ENCODE measurements around the gene ST7L. TPM values are rescaled to one million over a fixed set of nuclear protein-coding genes. Genes with fewer than 3 reads are reported as not detected.

Gene ST7L
- total RNA-seq, 3 donors from 2014 or later (not counting 1 experiment from before 2014, with no cell fraction given), result 23.5 to 32.3 (median 30.1) TPM

- no peak for TF ChIP-seq CTCF (IDR thresholded peaks at IDR 0.05)
- no peak overlapping the region for H3K27ac Mint-ChIP-seq
- no peak for DNase-seq
- Histone ChIP-seq H3K4me1 (ENCODE audit: control insufficient read depth, insufficient read depth, low read length) (no peaks in the 10 kb centered on the region), H3K27ac (ENCODE audit: low read length) (no peak overlapping the region), H3K9me3 (ENCODE audit: control insufficient read depth, insufficient read depth, low read length) (no peaks in the 10 kb centered on the region), H3K4me3 (ENCODE audit: low read length) (no peak overlapping the region), H3K36me3 (ENCODE audit: control insufficient read depth, insufficient read depth, low read length) (peaks cover 4% of the 10 kb centered on the region), H3K27me3 (ENCODE audit: control insufficient read depth, insufficient read depth, low read length) (no peaks in the 10 kb centered on the region)
- no peaks in the 10 kb centered on the region for H3K36me3 Mint-ChIP-seq
- H3K27me3 Mint-ChIP-seq (ENCODE audit: low read depth in 2 of 2), result no peaks in the 10 kb centered on the region
- 94% methylated on average over 8 of the region's 8 CpGs for WGBS (ENCODE audit: insufficient coverage)
- no peak overlapping the region for H3K4me3 Mint-ChIP-seq
- no peak for ATAC-seq
- intact Hi-C loops (cut with micrococcal nuclease), result no loop called here
- H3K4me1 Mint-ChIP-seq, result no peaks in the 10 kb centered on the region
- H3K9me3 Mint-ChIP-seq, result no peaks in the 10 kb centered on the region
These were observed 94.7 kb downstream of the ST7L start for GRCh38 chr1:112524251-112524650.

GRCh38 chr1:112522621-112523020 is 96.3 kb downstream of the ST7L start:
- ATAC-seq, result no peak
- no peaks in the 10 kb centered on the region for H3K36me3 Mint-ChIP-seq
- H3K27me3 ChIP-seq (ENCODE audit: control insufficient read depth, insufficient read depth, low read length), result no peaks in the 10 kb centered on the region

GRCh38 chr1:112520166-112520565 is 98.8 kb downstream of the ST7L start:
- no peak for TF ChIP-seq CTCF (IDR thresholded peaks at IDR 0.05)
- Mint-ChIP-seq H3K4me3 (no peak overlapping the region), H3K9me3 (no peaks in the 10 kb centered on the region), H3K27ac (no peak overlapping the region), H3K36me3 (no peaks in the 10 kb centered on the region), H3K4me1 (no peaks in the 10 kb centered on the region), H3K27me3 (ENCODE audit: low read depth in 2 of 2) (peaks cover 0 to 7% of the 10 kb centered on the region in 2 donors)
- Histone ChIP-seq H3K4me3 (ENCODE audit: low read length) (no peak overlapping the region), H3K4me1 (ENCODE audit: control insufficient read depth, insufficient read depth, low read length) (no peaks in the 10 kb centered on the region), H3K27ac (ENCODE audit: low read length) (no peak overlapping the region), H3K9me3 (ENCODE audit: control insufficient read depth, insufficient read depth, low read length) (no peaks in the 10 kb centered on the region), H3K27me3 (ENCODE audit: control insufficient read depth, insufficient read depth, low read length) (no peaks in the 10 kb centered on the region), H3K36me3 (ENCODE audit: control insufficient read depth, insufficient read depth, low read length) (peaks cover 4% of the 10 kb centered on the region)
- DNase-seq, result no peak
- WGBS (ENCODE audit: insufficient coverage), result 81% methylated on average over 9 of the region's 9 CpGs
- no peak for ATAC-seq
- intact Hi-C loops (cut with micrococcal nuclease), result no loop called here

More at GRCh38 chr1:112522621-112523020, 96.3 kb downstream of the ST7L start:
- Mint-ChIP-seq H3K4me1 (no peaks in the 10 kb centered on the region), H3K4me3 (no peak overlapping the region), H3K27ac (no peak overlapping the region), H3K27me3 (ENCODE audit: low read depth in 2 of 2) (no peaks in the 10 kb centered on the region), H3K9me3 (no peaks in the 10 kb centered on the region)
- TF ChIP-seq CTCF (IDR thresholded peaks at IDR 0.05), result no peak
- 100% methylated on average over 1 of the region's 1 CpG for WGBS (ENCODE audit: insufficient coverage)
- no peak overlapping the region for H3K4me3 ChIP-seq (ENCODE audit: low read length)
- H3K36me3 ChIP-seq (ENCODE audit: control insufficient read depth, insufficient read depth, low read length), result peaks cover 4% of the 10 kb centered on the region
- intact Hi-C loops (cut with micrococcal nuclease), result no loop called here
- no peaks in the 10 kb centered on the region for H3K4me1 ChIP-seq (ENCODE audit: control insufficient read depth, insufficient read depth, low read length)
- no peak overlapping the region for H3K27ac ChIP-seq (ENCODE audit: low read length)
- DNase-seq, result no peak
- no peaks in the 10 kb centered on the region for H3K9me3 ChIP-seq (ENCODE audit: control insufficient read depth, insufficient read depth, low read length)

GRCh38 chr1:112518186-112518585 is 100.8 kb downstream of the ST7L start:
- no peak overlapping the region for H3K27ac Mint-ChIP-seq
- H3K4me3 Mint-ChIP-seq, result no peak overlapping the region
- Histone ChIP-seq H3K4me1 (ENCODE audit: control insufficient read depth, insufficient read depth, low read length) (no peaks in the 10 kb centered on the region), H3K27me3 (ENCODE audit: control insufficient read depth, insufficient read depth, low read length) (no peaks in the 10 kb centered on the region), H3K9me3 (ENCODE audit: control insufficient read depth, insufficient read depth, low read length) (no peaks in the 10 kb centered on the region), H3K4me3 (ENCODE audit: low read length) (no peak overlapping the region), H3K27ac (ENCODE audit: low read length) (no peak overlapping the region), H3K36me3 (ENCODE audit: control insufficient read depth, insufficient read depth, low read length) (no peaks in the 10 kb centered on the region)
- intact Hi-C loops (cut with micrococcal nuclease), result no loop called here
- ATAC-seq (no peak), DNase-seq (no peak)
- H3K36me3 Mint-ChIP-seq, result no peaks in the 10 kb centered on the region
- no peak for TF ChIP-seq CTCF (IDR thresholded peaks at IDR 0.05)
- 100% methylated on average over 2 of the region's 2 CpGs for WGBS (ENCODE audit: insufficient coverage)
- H3K9me3 Mint-ChIP-seq, result no peaks in the 10 kb centered on the region
- no peaks in the 10 kb centered on the region for H3K4me1 Mint-ChIP-seq
- peaks cover 0 to 7% of the 10 kb centered on the region in 2 donors for H3K27me3 Mint-ChIP-seq (ENCODE audit: low read depth in 2 of 2)

Measured in natural killer cell (primary cell).